Spleen (tissue), 11 donors: Measurements from ENCODE around the gene RGS2. TPM values are rescaled to one million over a fixed set of nuclear protein-coding genes. Genes with fewer than 3 reads are reported as not detected.

ENCODE experiments used
- DNase-seq: peaks from one replicate; pipeline ENCODE4 v3.0.0-alpha.2; 2020
- H3K27ac ChIP-seq, 8 donors: fragments of 200-600 bp; sonication (generic) in 7 of 8; 1 replicate in 4 of 8; 2 replicates in 4 of 8; pipeline versions ENCODE4 v1.5.0 to v1.8.0; 2016 to 2021; ENCODE audit warnings: inconsistent platforms in 4 of 8, mild to moderate bottlenecking in 4 of 8, moderate library complexity in 1 of 8
- H3K27me3 ChIP-seq, 7 donors: fragments of 200-600 bp; sonication (generic) in 6 of 7; replicated peaks in 1 of 7; 1 replicate in 4 of 7; 2 replicates in 3 of 7; pipeline versions ENCODE4 v1.5.0 to v1.8.0; 2016 to 2021; ENCODE audit warnings: inconsistent platforms in 3 of 7, mild to moderate bottlenecking in 1 of 7
- H3K36me3 ChIP-seq, 6 donors: fragments of 200-600 bp; sonication (generic) in 5 of 6; 1 replicate in 4 of 6; 2 replicates in 2 of 6; pipeline versions ENCODE4 v1.5.0 to v1.8.0; 2016 to 2021; ENCODE audit warnings: inconsistent platforms in 2 of 6
- H3K4me1 ChIP-seq, 6 donors: fragments of 200-600 bp; sonication (generic) in 5 of 6; 1 replicate in 3 of 6; 2 replicates in 3 of 6; pipeline versions ENCODE4 v1.5.0 to v1.8.0; 2016 to 2021; ENCODE audit warnings: inconsistent platforms in 3 of 6
- H3K4me3 ChIP-seq, 8 donors: fragments of 200-600 bp; sonication (generic) in 7 of 8; 1 replicate in 4 of 8; 2 replicates in 4 of 8; pipeline versions ENCODE4 v1.5.0 to v1.8.0; 2016 to 2021; ENCODE audit warnings: inconsistent platforms in 4 of 8, mild to moderate bottlenecking in 4 of 8, moderate library complexity in 2 of 8
- H3K9me3 ChIP-seq, 8 donors: fragments of 200-600 bp; sonication (generic) in 7 of 8; 1 replicate in 4 of 8; 2 replicates in 4 of 8; pipeline versions ENCODE4 v1.5.0 to v1.8.0; 2016 to 2021; ENCODE audit warnings: inconsistent platforms in 4 of 8
- CTCF ChIP-seq, 11 experiments: fragments of 200-600 bp in 7 of 11; fragments of 450-650 bp in 4 of 11; sonication (generic) in 4 of 11; IDR thresholded peaks in 8 of 11; conservative IDR thresholded peaks in 3 of 11; 1 replicate in 7 of 11; 2 replicates in 4 of 11; pipeline versions ENCODE4 v1.4.0 to v1.8.0; 2016 to 2021; ENCODE audit warnings: antibody characterized with exemption in 11 of 11, inconsistent platforms in 4 of 11, mild to moderate bottlenecking in 1 of 11
- POLR2A ChIP-seq, 3 donors: fragments of 450-650 bp; IDR thresholded peaks; one replicate each; pipeline ENCODE4 v1.5.1; 2017; ENCODE audit warnings: antibody characterized with exemption in 3 of 3, mild to moderate bottlenecking in 1 of 3
- POLR2AphosphoS5 ChIP-seq, 3 donors: sonication (generic); formaldehyde crosslinking; IDR thresholded peaks; one replicate each; pipeline ENCODE4 v1.5.1; 2017; ENCODE audit warnings: antibody characterized with exemption in 3 of 3
- WGBS, 5 donors: extraction: QIAGEN DNeasy Blood & Tissue Kit in 3 of 5; methylation state at CpG; one replicate each; pipeline versions ENCODE4 v1.1.5 to v1.1.7; 2013 to 2018; 5-methylcytosine and 5-hydroxymethylcytosine counted together
- intact Hi-C: fragments of 100-400 bp; cut with DNase I; formaldehyde crosslinking; loops from one replicate; pipeline ENCODE4 v1.15.0; 2023; ENCODE audit warnings: low total_unique reads
- polyA plus RNA-seq, 3 donors: library from polyadenylated mRNA; stranded (reverse); fragments of 200-250 nt; gene quantifications; one replicate each; pipeline ENCODE4 v1.2.1, GENCODE V29; 2013
- total RNA-seq, 7 donors: library from RNA; depleted of rRNA in 3 of 7; stranded (reverse); fragments of >200 nt in 3 of 7; fragmentation: NEBNext Ultra II Directional in 4 of 7; extraction: Animal tissue kit (Norgen Biotek cat#: 25700) in 4 of 7; gene quantifications; one replicate each; pipeline versions ENCODE4 v1.1.0 to v1.2.1, GENCODE V29; 2016 to 2021
- donor health status: healthy with polysubstance abuse.
- donor health status: DM: no; HTN: no; CAD: no; lungs with moderate emphysema.
- donor health status: DM: no; HTN: no; CAD: no.
- donor health status: Bipolar disorder and iron deficiency.
- donor health status: healthy.
- donor health status: DM: no; HTN: no; CAD: no.
- donor health status: DM: yes; HTN: yes; CAD: no.

Gene RGS2
- total and polyA plus RNA-seq, 10 donors: 56.9 to 377 (median 171) TPM

DNA sequence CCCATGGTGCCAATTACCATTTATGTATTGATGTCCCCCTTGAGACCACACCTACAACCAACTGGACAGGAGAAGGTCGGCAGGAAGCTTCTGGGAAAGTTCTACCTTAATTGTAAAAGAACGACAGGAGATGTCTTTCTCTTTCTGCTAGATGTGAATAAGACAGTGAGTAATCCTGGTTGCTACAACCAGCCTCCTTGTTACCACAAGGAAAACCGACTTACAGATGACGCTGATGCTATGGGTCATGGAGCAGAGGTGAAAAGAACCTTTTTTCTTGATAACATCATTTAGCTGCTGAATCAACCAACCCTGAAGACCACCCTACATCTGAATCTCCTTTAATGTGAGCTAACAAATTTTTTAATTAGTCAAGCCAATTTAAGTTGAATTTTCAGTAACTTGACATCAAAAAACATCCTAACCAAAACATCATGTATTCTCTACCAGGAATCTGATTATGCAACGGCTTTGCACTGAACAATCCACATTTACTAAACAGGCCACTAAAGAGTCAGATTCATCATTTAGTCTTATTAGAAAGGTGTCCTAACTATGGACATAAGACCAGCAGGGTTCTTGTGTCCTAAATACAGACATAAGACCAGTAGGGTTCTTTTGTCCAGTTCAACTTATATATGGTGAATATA, 23.0 kb downstream of the RGS2 start:
- no peak overlapping the region for H3K27ac ChIP-seq
- DNase-seq: no peak
- H3K9me3 ChIP-seq: no peaks in the 10 kb centered on the region
- H3K4me3 ChIP-seq: no peak overlapping the region
- intact Hi-C loops: no loop called here
- no peaks in the 10 kb centered on the region for H3K4me1 ChIP-seq
- TF ChIP-seq POLR2A (IDR thresholded peaks at IDR 0.05): no peak
- TF ChIP-seq CTCF (IDR thresholded peaks at IDR 0.05 in 8 of 11, conservative IDR thresholded peaks at IDR 0.05 in 3 of 11): no peak
- no peak for TF ChIP-seq POLR2AphosphoS5 (IDR thresholded peaks at IDR 0.05)
- no peaks in the 10 kb centered on the region for H3K27me3 ChIP-seq
- no peaks in the 10 kb centered on the region for H3K36me3 ChIP-seq
- WGBS, 5 donors: 82 to 94% (median 89%) methylated on average over 5 of the region's 5 CpGs

DNA sequence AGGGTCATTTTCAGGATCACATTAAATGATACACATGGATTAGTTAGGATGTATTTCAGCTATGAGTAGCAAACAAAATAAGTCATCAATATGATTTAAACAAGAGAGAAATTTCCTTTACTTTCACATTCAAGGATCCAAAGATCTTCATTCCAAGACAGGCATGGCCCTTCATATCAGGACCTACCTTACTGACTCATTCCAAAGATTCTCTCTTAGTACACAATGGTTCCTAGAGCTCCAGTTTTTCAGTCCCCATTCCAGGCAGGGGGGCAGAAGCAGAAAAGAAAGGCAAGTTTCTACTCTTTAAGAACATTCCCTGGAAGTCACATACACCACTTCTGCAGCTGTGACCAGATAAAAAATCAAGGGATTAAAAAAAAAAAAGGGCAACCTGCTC, 23.7 kb downstream of the RGS2 start:
- no peaks in the 10 kb centered on the region for H3K4me1 ChIP-seq
- DNase-seq: no peak
- H3K9me3 ChIP-seq: no peaks in the 10 kb centered on the region
- H3K36me3 ChIP-seq: no peaks in the 10 kb centered on the region
- no peak overlapping the region for H3K27ac ChIP-seq
- intact Hi-C loops: no loop called here
- no peak for TF ChIP-seq POLR2AphosphoS5 (IDR thresholded peaks at IDR 0.05)
- no peak for TF ChIP-seq POLR2A (IDR thresholded peaks at IDR 0.05)
- TF ChIP-seq CTCF (IDR thresholded peaks at IDR 0.05 in 8 of 11, conservative IDR thresholded peaks at IDR 0.05 in 3 of 11): no peak
- H3K4me3 ChIP-seq: no peak overlapping the region
- H3K27me3 ChIP-seq: no peaks in the 10 kb centered on the region

GRCh38 chr1:192835116-192835515, 26.3 kb downstream of the RGS2 start:
- Histone ChIP-seq H3K4me1 (no peaks in the 10 kb centered on the region), H3K9me3 (no peaks in the 10 kb centered on the region), H3K27ac (no peak overlapping the region), H3K36me3 (no peaks in the 10 kb centered on the region), H3K27me3 (no peaks in the 10 kb centered on the region), H3K4me3 (no peak overlapping the region)
- DNase-seq: no peak
- WGBS, 5 donors: 61 to 71% (median 66%) methylated on average over 3 of the region's 3 CpGs
- intact Hi-C loops: no loop called here
- TF ChIP-seq POLR2AphosphoS5 (IDR thresholded peaks at IDR 0.05) (no peak), POLR2A (IDR thresholded peaks at IDR 0.05) (no peak), CTCF (IDR thresholded peaks at IDR 0.05 in 8 of 11, conservative IDR thresholded peaks at IDR 0.05 in 3 of 11) (no peak)

- no peaks in the 10 kb centered on the region for H3K27me3 ChIP-seq
- 88 to 93% (median 91%) methylated on average over 9 of the region's 9 CpGs for WGBS, 5 donors
Measured at GRCh38 chr1:192839162-192840066, 30.6 kb downstream of the RGS2 start.

More at GRCh38 chr1:192839162-192840066, 30.6 kb downstream of the RGS2 start:
- no peaks in the 10 kb centered on the region for H3K4me1 ChIP-seq
- TF ChIP-seq CTCF (IDR thresholded peaks at IDR 0.05 in 8 of 11, conservative IDR thresholded peaks at IDR 0.05 in 3 of 11) (no peak), POLR2AphosphoS5 (IDR thresholded peaks at IDR 0.05) (no peak), POLR2A (IDR thresholded peaks at IDR 0.05) (no peak)
- no peaks in the 10 kb centered on the region for H3K9me3 ChIP-seq
- DNase-seq: no peak
- no peaks in the 10 kb centered on the region for H3K36me3 ChIP-seq
- intact Hi-C loops: no loop called here
- no peak overlapping the region for H3K4me3 ChIP-seq
- no peak overlapping the region for H3K27ac ChIP-seq
